ENCODE results near the gene GALR1. TPM values are rescaled to one million over a fixed set of nuclear protein-coding genes. Genes with fewer than 3 reads are reported as not detected.

Gene GALR1
- polyA plus RNA-seq, 3 donors = not detected

DNA sequence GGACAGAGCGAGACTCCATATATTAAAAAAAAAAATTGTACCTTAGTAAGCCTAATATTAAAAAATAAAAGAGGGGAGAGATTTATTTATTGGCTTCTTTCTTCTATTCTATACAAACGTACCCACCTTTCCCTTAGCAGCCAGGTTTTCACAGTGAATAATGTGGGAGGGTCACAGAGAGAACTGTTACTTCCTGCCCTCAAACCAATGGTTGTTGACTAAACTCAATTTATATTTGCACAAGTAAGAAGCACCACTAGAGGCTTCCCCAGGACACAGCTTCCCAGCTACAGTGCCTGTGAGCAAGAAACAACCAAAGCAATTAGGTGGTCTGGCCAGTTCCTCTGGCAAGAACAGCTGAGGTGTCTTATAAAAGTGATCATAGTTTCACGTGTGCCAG lies 28.9 kb upstream of the GALR1 start:
- TF ChIP-seq, protein P1, sequence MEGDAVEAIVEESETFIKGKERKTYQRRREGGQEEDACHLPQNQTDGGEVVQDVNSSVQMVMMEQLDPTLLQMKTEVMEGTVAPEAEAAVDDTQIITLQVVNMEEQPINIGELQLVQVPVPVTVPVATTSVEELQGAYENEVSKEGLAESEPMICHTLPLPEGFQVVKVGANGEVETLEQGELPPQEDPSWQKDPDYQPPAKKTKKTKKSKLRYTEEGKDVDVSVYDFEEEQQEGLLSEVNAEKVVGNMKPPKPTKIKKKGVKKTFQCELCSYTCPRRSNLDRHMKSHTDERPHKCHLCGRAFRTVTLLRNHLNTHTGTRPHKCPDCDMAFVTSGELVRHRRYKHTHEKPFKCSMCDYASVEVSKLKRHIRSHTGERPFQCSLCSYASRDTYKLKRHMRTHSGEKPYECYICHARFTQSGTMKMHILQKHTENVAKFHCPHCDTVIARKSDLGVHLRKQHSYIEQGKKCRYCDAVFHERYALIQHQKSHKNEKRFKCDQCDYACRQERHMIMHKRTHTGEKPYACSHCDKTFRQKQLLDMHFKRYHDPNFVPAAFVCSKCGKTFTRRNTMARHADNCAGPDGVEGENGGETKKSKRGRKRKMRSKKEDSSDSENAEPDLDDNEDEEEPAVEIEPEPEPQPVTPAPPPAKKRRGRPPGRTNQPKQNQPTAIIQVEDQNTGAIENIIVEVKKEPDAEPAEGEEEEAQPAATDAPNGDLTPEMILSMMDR (IDR thresholded peaks at IDR 0.05) = no peak
- peaks cover 0 to 2% (median 0%) of the 10 kb centered on the region in 7 donors for H3K9me3 Mint-ChIP-seq
- intact Hi-C loops (cut with micrococcal nuclease) = no loop called here
- H3K4me3 Mint-ChIP-seq = no peak overlapping the region
- Histone ChIP-seq H3K9me3 (replicated peaks in 1 of 2; ENCODE audit: control insufficient read depth in 1 of 2, insufficient read depth in 1 of 2, low read length in 2 of 2) (no peaks in the 10 kb centered on the region), H3K79me2 (ENCODE audit: insufficient read depth, low read length) (no peaks in the 10 kb centered on the region), H3K4me3 (replicated peaks in 1 of 3; ENCODE audit: low read depth in 2 of 3, low read length in 3 of 3) (no peak overlapping the region), H3K4me1 (ENCODE audit: control insufficient read depth in 1 of 2, insufficient read depth in 2 of 2, low read length in 2 of 2) (peaks cover 10 to 17% of the 10 kb centered on the region in 2 donors), H3K9ac (ENCODE audit: insufficient read depth, low read length, poor library complexity, severe bottlenecking) (no peak overlapping the region), H3K27me3 (ENCODE audit: control insufficient read depth in 2 of 2, insufficient read depth in 2 of 2, low read length in 2 of 2) (no peaks in the 10 kb centered on the region), H3K27ac (ENCODE audit: low read depth in 1 of 2, low read length in 2 of 2) (no peak overlapping the region), H3K36me3 (replicated peaks in 1 of 2; ENCODE audit: control insufficient read depth in 1 of 2, insufficient read depth in 2 of 2, low read length in 2 of 2) (no peaks in the 10 kb centered on the region), H3K4me2 (replicated peaks; ENCODE audit: extremely low read depth, low read length, poor library complexity, severe bottlenecking) (no peak overlapping the region), H2AFZ (ENCODE audit: insufficient read depth, low read depth, low read length, poor library complexity, severe bottlenecking) (no peak overlapping the region), H4K20me1 (ENCODE audit: insufficient read depth, low read length) (no peaks in the 10 kb centered on the region)
- no peak overlapping the region for H3K27ac Mint-ChIP-seq
- no CpG with 5 or more reads among the region's 3 CpGs for WGBS (ENCODE audit: insufficient coverage)
- peaks cover 15% of the 10 kb centered on the region for H3K4me1 Mint-ChIP-seq
- DNase-seq = no peak
- peaks cover 0 to 7% (median 3%) of the 10 kb centered on the region in 3 donors for H3K27me3 Mint-ChIP-seq (ENCODE audit: low read depth in 3 of 3)
- H3K36me3 Mint-ChIP-seq = no peaks in the 10 kb centered on the region

- Histone ChIP-seq H2AFZ (ENCODE audit: insufficient read depth, low read depth, low read length, poor library complexity, severe bottlenecking) (no peak overlapping the region), H3K79me2 (ENCODE audit: insufficient read depth, low read length) (no peaks in the 10 kb centered on the region), H3K4me2 (replicated peaks; ENCODE audit: extremely low read depth, low read length, poor library complexity, severe bottlenecking) (no peak overlapping the region), H3K4me3 (replicated peaks in 1 of 3; ENCODE audit: low read depth in 2 of 3, low read length in 3 of 3) (no peak overlapping the region), H3K9me3 (replicated peaks in 1 of 2; ENCODE audit: control insufficient read depth in 1 of 2, insufficient read depth in 1 of 2, low read length in 2 of 2) (no peaks in the 10 kb centered on the region), H4K20me1 (ENCODE audit: insufficient read depth, low read length) (no peaks in the 10 kb centered on the region), H3K27ac (ENCODE audit: low read depth in 1 of 2, low read length in 2 of 2) (no peak overlapping the region), H3K9ac (ENCODE audit: insufficient read depth, low read length, poor library complexity, severe bottlenecking) (no peak overlapping the region), H3K36me3 (replicated peaks in 1 of 2; ENCODE audit: control insufficient read depth in 1 of 2, insufficient read depth in 2 of 2, low read length in 2 of 2) (no peaks in the 10 kb centered on the region), H3K27me3 (ENCODE audit: control insufficient read depth in 2 of 2, insufficient read depth in 2 of 2, low read length in 2 of 2) (no peaks in the 10 kb centered on the region), H3K4me1 (ENCODE audit: control insufficient read depth in 1 of 2, insufficient read depth in 2 of 2, low read length in 2 of 2) (peaks cover 10 to 17% of the 10 kb centered on the region in 2 donors)
- Mint-ChIP-seq H3K9me3 (peaks cover 0 to 2% (median 0%) of the 10 kb centered on the region in 7 donors), H3K36me3 (no peaks in the 10 kb centered on the region), H3K4me1 (peaks cover 15% of the 10 kb centered on the region), H3K4me3 (no peak overlapping the region), H3K27me3 (ENCODE audit: low read depth in 3 of 3) (peaks cover 0 to 7% (median 7%) of the 10 kb centered on the region in 3 donors), H3K27ac (no peak overlapping the region)
- no CpG with 5 or more reads among the region's 3 CpGs for WGBS (ENCODE audit: insufficient coverage)
- DNase-seq = no peak
- TF ChIP-seq, protein P1 (IDR thresholded peaks at IDR 0.05) = no peak
- intact Hi-C loops (cut with micrococcal nuclease) = no loop called here
Observed at GRCh38 chr18:77222464-77222863, 27.2 kb upstream of the GALR1 start.

Data from CD14-positive monocyte (primary cell).